ENCODE results near the gene FAF1.

DNA sequence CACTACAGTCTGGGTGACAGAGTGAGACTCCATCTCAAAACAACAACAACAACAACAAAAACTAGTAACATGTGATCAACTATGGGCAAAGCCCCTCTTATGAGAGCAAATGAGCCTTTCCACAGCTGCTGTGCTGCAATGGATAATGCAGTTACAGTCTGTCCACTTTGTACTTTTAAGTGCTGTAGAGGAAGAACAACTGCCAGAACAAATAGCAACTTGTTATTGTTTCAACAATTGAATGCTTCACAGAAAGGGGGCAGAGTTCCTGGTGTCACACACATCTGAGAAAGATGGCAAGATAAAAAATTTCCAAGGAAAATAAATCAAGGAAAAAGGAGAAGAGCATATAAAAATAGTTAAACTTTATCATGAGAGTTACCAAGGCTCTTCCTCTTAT, 293.2 kb downstream of the FAF1 start:
- TF ChIP-seq RAD21 (IDR thresholded peaks at IDR 0.05; ENCODE audit: low read depth) (no peak), CREB1 (IDR thresholded peaks at IDR 0.05; ENCODE audit: low read depth) (no peak), FOXM1 (IDR thresholded peaks at IDR 0.05; ENCODE audit: borderline replicate concordance, low read depth) (no peak), TAF1 (IDR thresholded peaks at IDR 0.05; ENCODE audit: low read depth) (no peak)
- TF ChIP-seq, protein P1, sequence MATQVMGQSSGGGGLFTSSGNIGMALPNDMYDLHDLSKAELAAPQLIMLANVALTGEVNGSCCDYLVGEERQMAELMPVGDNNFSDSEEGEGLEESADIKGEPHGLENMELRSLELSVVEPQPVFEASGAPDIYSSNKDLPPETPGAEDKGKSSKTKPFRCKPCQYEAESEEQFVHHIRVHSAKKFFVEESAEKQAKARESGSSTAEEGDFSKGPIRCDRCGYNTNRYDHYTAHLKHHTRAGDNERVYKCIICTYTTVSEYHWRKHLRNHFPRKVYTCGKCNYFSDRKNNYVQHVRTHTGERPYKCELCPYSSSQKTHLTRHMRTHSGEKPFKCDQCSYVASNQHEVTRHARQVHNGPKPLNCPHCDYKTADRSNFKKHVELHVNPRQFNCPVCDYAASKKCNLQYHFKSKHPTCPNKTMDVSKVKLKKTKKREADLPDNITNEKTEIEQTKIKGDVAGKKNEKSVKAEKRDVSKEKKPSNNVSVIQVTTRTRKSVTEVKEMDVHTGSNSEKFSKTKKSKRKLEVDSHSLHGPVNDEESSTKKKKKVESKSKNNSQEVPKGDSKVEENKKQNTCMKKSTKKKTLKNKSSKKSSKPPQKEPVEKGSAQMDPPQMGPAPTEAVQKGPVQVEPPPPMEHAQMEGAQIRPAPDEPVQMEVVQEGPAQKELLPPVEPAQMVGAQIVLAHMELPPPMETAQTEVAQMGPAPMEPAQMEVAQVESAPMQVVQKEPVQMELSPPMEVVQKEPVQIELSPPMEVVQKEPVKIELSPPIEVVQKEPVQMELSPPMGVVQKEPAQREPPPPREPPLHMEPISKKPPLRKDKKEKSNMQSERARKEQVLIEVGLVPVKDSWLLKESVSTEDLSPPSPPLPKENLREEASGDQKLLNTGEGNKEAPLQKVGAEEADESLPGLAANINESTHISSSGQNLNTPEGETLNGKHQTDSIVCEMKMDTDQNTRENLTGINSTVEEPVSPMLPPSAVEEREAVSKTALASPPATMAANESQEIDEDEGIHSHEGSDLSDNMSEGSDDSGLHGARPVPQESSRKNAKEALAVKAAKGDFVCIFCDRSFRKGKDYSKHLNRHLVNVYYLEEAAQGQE (IDR thresholded peaks at IDR 0.05; ENCODE audit: low read depth): no peak
- TF ChIP-seq, protein P2, sequence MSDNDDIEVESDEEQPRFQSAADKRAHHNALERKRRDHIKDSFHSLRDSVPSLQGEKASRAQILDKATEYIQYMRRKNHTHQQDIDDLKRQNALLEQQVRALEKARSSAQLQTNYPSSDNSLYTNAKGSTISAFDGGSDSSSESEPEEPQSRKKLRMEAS (IDR thresholded peaks at IDR 0.05): no peak
